Measurements from ENCODE around the gene ZNF805.

- TF ChIP-seq, protein P1, sequence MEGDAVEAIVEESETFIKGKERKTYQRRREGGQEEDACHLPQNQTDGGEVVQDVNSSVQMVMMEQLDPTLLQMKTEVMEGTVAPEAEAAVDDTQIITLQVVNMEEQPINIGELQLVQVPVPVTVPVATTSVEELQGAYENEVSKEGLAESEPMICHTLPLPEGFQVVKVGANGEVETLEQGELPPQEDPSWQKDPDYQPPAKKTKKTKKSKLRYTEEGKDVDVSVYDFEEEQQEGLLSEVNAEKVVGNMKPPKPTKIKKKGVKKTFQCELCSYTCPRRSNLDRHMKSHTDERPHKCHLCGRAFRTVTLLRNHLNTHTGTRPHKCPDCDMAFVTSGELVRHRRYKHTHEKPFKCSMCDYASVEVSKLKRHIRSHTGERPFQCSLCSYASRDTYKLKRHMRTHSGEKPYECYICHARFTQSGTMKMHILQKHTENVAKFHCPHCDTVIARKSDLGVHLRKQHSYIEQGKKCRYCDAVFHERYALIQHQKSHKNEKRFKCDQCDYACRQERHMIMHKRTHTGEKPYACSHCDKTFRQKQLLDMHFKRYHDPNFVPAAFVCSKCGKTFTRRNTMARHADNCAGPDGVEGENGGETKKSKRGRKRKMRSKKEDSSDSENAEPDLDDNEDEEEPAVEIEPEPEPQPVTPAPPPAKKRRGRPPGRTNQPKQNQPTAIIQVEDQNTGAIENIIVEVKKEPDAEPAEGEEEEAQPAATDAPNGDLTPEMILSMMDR (conservative IDR thresholded peaks at IDR 0.05), result no peak
- no peak for TF ChIP-seq EZH2 (IDR thresholded peaks at IDR 0.05; ENCODE audit: low read depth)
These were observed 5.5 kb downstream of the ZNF805 start for GRCh38 chr19:57245959-57246358.
